RWPE2 (cell line): ENCODE results near the gene CORO2B.

ENCODE experiments used
- ATAC-seq: fragments of 200-7000 bp; cut with Tn5 transposase; 3 replicates; pipeline ENCODE4 v1.9.1; 2021; ENCODE audit warnings: low read depth
- DNase-seq: peaks from one replicate; pipeline ENCODE4 v3.0.0-alpha.2; 2020; ENCODE audit warnings: low spot score
- H3K27ac ChIP-seq: fragments of 450-650 bp; 2 replicates; pipeline ENCODE4 v1.5.1; 2017; ENCODE audit warnings: mild to moderate bottlenecking; ENCODE audit not compliant: poor library complexity, severe bottlenecking
- H3K27me3 ChIP-seq: fragments of 250-450 bp; sonication (Bioruptor Pico); 2 replicates; pipeline ENCODE4 v1.5.1; 2021; ENCODE audit warnings: mild to moderate bottlenecking, moderate library complexity; ENCODE audit not compliant: insufficient read depth, poor library complexity, severe bottlenecking
- H3K36me3 ChIP-seq: fragments of 250-450 bp; sonication (Bioruptor Pico); 2 replicates; pipeline ENCODE4 v1.5.1; 2020; ENCODE audit warnings: low read depth, mild to moderate bottlenecking, moderate library complexity
- H3K4me1 ChIP-seq: fragments of 250-450 bp; sonication (Bioruptor Pico); 2 replicates; pipeline ENCODE4 v1.5.1; 2021; ENCODE audit warnings: mild to moderate bottlenecking, moderate library complexity; ENCODE audit not compliant: insufficient read depth, poor library complexity, severe bottlenecking
- H3K4me3 ChIP-seq: fragments of 250-450 bp; sonication (Bioruptor Pico); 2 replicates; pipeline ENCODE4 v1.5.1; 2021; ENCODE audit warnings: mild to moderate bottlenecking, moderate library complexity; ENCODE audit not compliant: severe bottlenecking
- H3K9me3 ChIP-seq: fragments of 250-450 bp; sonication (Bioruptor Pico); 2 replicates; pipeline ENCODE4 v1.5.1; 2021; ENCODE audit warnings: mild to moderate bottlenecking, moderate library complexity; ENCODE audit not compliant: severe bottlenecking
- TF ChIP-seq, protein P1 (sequence below): fragments of 450-650 bp; IDR thresholded peaks from one replicate; pipeline ENCODE4 v1.5.1; 2017; ENCODE audit warnings: mild to moderate bottlenecking, moderate library complexity; ENCODE audit not compliant: poor library complexity, severe bottlenecking

Gene CORO2B

DNA sequence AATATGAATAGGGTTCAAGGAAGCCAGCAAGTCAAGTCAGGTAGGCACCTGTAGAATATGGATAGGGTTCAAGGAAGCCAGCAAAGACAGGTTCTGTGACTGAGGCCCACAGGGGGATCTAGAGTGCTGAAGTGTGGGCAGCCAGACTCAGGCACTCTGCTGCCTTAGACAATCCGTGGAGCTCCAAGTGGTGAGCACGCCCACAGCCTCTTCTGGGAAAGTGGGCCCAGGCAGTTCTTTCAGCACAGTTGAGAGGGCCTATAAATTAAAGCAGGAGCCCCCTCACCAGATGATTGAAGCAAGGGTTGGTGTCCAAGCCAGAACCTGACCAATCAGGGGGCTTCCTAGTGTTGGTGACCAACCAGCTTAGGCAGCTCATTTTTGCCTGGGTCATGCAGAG lies 190.9 kb downstream of the CORO2B start:
- TF ChIP-seq, protein P1, sequence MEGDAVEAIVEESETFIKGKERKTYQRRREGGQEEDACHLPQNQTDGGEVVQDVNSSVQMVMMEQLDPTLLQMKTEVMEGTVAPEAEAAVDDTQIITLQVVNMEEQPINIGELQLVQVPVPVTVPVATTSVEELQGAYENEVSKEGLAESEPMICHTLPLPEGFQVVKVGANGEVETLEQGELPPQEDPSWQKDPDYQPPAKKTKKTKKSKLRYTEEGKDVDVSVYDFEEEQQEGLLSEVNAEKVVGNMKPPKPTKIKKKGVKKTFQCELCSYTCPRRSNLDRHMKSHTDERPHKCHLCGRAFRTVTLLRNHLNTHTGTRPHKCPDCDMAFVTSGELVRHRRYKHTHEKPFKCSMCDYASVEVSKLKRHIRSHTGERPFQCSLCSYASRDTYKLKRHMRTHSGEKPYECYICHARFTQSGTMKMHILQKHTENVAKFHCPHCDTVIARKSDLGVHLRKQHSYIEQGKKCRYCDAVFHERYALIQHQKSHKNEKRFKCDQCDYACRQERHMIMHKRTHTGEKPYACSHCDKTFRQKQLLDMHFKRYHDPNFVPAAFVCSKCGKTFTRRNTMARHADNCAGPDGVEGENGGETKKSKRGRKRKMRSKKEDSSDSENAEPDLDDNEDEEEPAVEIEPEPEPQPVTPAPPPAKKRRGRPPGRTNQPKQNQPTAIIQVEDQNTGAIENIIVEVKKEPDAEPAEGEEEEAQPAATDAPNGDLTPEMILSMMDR: no peak
- Histone ChIP-seq H3K27ac (no peak overlapping the region), H3K4me1 (peaks cover 11% of the 10 kb centered on the region), H3K4me3 (no peak overlapping the region), H3K9me3 (no peaks in the 10 kb centered on the region), H3K36me3 (no peaks in the 10 kb centered on the region), H3K27me3 (no peaks in the 10 kb centered on the region)
- DNase-seq (no peak), ATAC-seq (no peak)

DNA sequence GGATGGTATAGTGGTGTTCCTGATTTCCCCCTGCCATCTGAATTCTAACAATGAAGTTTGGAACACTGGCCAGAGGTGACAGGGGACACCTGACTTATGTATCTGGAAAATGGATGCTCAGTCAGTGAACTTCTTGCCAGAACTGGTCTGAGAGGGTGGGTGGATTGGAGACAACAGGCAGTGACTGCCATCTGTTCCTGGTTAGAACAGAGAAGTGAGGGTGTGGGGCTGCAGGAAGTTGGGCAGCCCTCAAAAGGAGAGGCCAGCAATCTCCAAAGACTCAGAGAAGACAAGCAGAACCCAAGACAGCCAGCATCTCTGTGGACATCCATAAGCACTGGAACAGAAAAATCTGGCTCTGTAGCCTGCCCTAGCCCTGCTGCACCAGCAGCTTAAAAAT lies 191.4 kb downstream of the CORO2B start:
- Histone ChIP-seq H3K4me3 (no peak overlapping the region), H3K27me3 (no peaks in the 10 kb centered on the region), H3K27ac (no peak overlapping the region), H3K9me3 (no peaks in the 10 kb centered on the region), H3K4me1 (peaks cover 11% of the 10 kb centered on the region), H3K36me3 (no peaks in the 10 kb centered on the region)
- no peak for DNase-seq
- no peak for ATAC-seq
- TF ChIP-seq, protein P1: no peak

DNA sequence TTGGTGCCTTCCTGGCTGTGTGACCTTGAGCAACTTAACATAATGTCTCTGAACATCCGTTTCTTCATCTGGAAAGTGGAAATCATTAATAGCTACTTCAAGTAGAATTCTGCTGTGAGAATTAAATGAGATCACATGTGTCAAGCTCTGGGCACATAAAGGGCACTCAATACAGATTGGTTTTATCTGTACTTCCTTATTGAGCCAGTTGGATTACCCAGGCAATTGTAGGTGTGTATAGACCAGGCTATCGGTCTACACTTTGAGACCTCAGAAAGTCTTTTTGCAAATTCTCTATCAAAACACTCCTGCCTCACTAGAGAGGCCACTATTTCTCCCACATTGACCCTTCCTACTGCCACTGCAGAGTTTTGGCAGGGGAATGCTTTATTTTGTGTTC lies 194.2 kb downstream of the CORO2B start:
- ATAC-seq (no peak), DNase-seq (no peak)
- no peak overlapping the region for H3K4me3 ChIP-seq
- no peaks in the 10 kb centered on the region for H3K27me3 ChIP-seq
- TF ChIP-seq, protein P1: no peak
- peaks cover under 1% of the 10 kb centered on the region; the same call in 1 of the 2 replicates for H3K36me3 ChIP-seq
- H3K4me1 ChIP-seq: peaks cover 6% of the 10 kb centered on the region
- no peak overlapping the region for H3K27ac ChIP-seq
- H3K9me3 ChIP-seq: no peaks in the 10 kb centered on the region

DNA sequence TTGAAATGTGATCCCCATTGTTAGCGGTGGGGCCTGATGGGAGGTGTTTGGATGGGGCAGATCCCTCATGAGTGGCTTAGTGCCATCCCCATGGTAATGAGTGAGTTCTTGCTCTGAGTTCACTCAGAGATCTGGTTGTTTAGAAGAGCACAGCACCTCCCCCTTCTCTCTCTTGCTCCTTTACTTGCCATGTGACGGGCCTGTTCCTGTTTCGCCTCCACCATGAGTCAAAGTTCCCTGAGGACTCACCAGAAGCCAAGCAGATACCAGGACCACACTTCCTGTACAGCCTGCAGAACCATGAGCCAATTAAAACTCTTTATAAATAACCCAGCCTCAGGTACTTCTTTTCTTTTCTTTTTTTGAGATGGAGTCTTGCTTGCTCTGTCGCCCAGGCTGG lies 195.3 kb downstream of the CORO2B start:
- no peaks in the 10 kb centered on the region for H3K27me3 ChIP-seq
- no peaks in the 10 kb centered on the region for H3K4me1 ChIP-seq
- ATAC-seq (no peak), DNase-seq (no peak)
- no peak overlapping the region for H3K27ac ChIP-seq
- H3K36me3 ChIP-seq: peaks cover 9% of the 10 kb centered on the region
- H3K9me3 ChIP-seq: no peaks in the 10 kb centered on the region
- no peak overlapping the region for H3K4me3 ChIP-seq
- TF ChIP-seq, protein P1: no peak

DNA sequence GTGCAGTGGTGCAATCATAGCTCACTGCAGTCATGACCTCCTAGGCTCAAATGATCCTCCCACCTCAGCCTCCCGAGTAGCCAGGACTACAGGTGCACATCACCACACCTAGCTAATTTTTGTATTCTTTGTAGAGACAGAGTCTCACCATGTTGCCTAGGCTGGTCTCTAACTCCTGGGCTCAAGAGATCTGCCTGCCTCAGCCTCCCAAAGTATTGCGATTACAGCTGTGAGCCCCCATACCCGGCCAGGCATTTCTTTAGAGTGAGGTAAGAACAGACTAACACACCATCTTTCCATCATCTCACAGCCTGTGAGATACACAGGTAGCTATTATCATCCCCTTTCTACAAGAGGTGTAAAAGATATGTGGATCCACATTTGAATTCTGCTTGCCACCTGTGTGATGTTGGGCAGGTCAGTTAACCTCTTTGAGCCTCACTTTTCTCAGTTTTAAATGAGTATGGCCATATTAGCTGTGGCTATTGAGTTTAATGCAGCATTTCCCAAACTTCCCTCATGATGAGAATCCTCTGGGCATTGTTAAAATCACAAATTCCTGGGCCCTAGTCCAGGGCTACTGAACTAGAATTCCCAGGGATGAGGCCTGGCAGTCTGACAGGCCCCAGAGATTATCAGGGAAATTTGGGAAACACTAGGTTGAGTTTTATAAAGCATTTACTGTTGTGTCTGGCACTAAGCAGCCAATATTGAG lies 195.9 kb downstream of the CORO2B start:
- H3K27me3 ChIP-seq: no peaks in the 10 kb centered on the region
- ATAC-seq: no peak
- H3K36me3 ChIP-seq: peaks cover 13% of the 10 kb centered on the region
- no peaks in the 10 kb centered on the region for H3K9me3 ChIP-seq
- TF ChIP-seq, protein P1: no peak
- no peak for DNase-seq
- H3K4me1 ChIP-seq: no peaks in the 10 kb centered on the region
- no peak overlapping the region for H3K4me3 ChIP-seq
- H3K27ac ChIP-seq: no peak overlapping the region
